Mucosa of descending colon (tissue), 3 donors: ENCODE results near the gene PIK3AP1. TPM values are rescaled to one million over a fixed set of nuclear protein-coding genes. Genes with fewer than 3 reads are reported as not detected.
"Not testable (repeated sequence)": the region's sequence is repeated elsewhere in the genome, so short reads cannot be mapped to it uniquely, and the experiment has no call there.

Experiments
- ATAC-seq: fragments of 200-7000 bp; cut with Tn5 transposase; one replicate; pipeline ENCODE4 v1.9.1; 2020; ENCODE audit warnings: mild to moderate bottlenecking, moderate library complexity
- DNase-seq, 3 donors: peaks; one replicate each; pipeline ENCODE4 v3.0.0-alpha.2; 2020
- H3K36me3 ChIP-seq: fragments of 200-600 bp; one replicate; pipeline ENCODE4 v1.8.0; 2021; ENCODE audit warnings: low read depth, mild to moderate bottlenecking
- H3K4me1 ChIP-seq: fragments of 200-600 bp; one replicate; pipeline ENCODE4 v1.8.0; 2021; ENCODE audit warnings: low read depth, mild to moderate bottlenecking
- H3K4me3 ChIP-seq: fragments of 200-600 bp; one replicate; pipeline ENCODE4 v1.8.0; 2021; ENCODE audit warnings: mild to moderate bottlenecking
- H3K9me3 ChIP-seq: fragments of 200-600 bp; one replicate; pipeline ENCODE4 v1.8.0; 2021; ENCODE audit warnings: mild to moderate bottlenecking
- CTCF ChIP-seq: fragments of 200-600 bp; IDR thresholded peaks from one replicate; pipeline ENCODE4 v1.8.0; 2022; ENCODE audit warnings: antibody characterized with exemption, mild to moderate bottlenecking
- intact Hi-C, 2 donors: fragments of 100-400 bp; cut with DNase I in 1 of 2; cut with micrococcal nuclease in 1 of 2; formaldehyde crosslinking; loops; one replicate each; pipeline versions ENCODE4 v1.11.0 to v1.11.1; 2022; cut with DNase I, micrococcal nuclease
- total RNA-seq, 3 donors: library from RNA; stranded (reverse); fragmentation: NEBNext Ultra II Directional in 2 of 3; extraction: Animal tissue kit (Norgen Biotek cat#: 25700) in 2 of 3; gene quantifications; one replicate each; pipeline versions ENCODE4 v1.2.1 to v1.2.4, GENCODE V29; 2021 to 2023
- donor health status: DM: no; HTN: no; CAD: no; lungs with moderate emphysema.
- donor health status: DM: no; HTN: no; CAD: no.
- donor health status: DM: no; HTN: yes; CAD: no.

Gene PIK3AP1
- total RNA-seq, 3 donors from 2014 or later, result 10.4 to 19.8 (median 13.2) TPM

- intact Hi-C loops, result no loop called here
- Histone ChIP-seq H3K4me3 (no peak overlapping the region), H3K9me3 (no peaks in the 10 kb centered on the region), H3K36me3 (no peaks in the 10 kb centered on the region), H3K4me1 (no peaks in the 10 kb centered on the region)
- no peak for DNase-seq
- no peak for TF ChIP-seq CTCF
- no peak for ATAC-seq
Observed at GRCh38 chr10:96740141-96740540, 19.8 kb upstream of the PIK3AP1 start.

GRCh38 chr10:96737307-96737902 is 17.1 kb upstream of the PIK3AP1 start:
- H3K4me3 ChIP-seq, intact Hi-C loops, H3K36me3 ChIP-seq, H3K9me3 ChIP-seq, H3K4me1 ChIP-seq, DNase-seq: not testable (repeated sequence)
- ATAC-seq, result peak; percentile 57

- no peak for TF ChIP-seq CTCF
- Histone ChIP-seq H3K9me3 (no peaks in the 10 kb centered on the region), H3K4me1 (peaks cover 8% of the 10 kb centered on the region), H3K36me3 (no peaks in the 10 kb centered on the region), H3K4me3 (no peak overlapping the region)
- intact Hi-C loops, result no loop called here
- DNase-seq (no peak), ATAC-seq (no peak)
Observed at GRCh38 chr10:96724621-96725020, 4.3 kb upstream of the PIK3AP1 start.

GRCh38 chr10:96721207-96721572 is 876 bp upstream of the PIK3AP1 start:
- no peak for ATAC-seq
- TF ChIP-seq CTCF, result no peak
- no peaks in the 10 kb centered on the region for H3K9me3 ChIP-seq
- intact Hi-C loops, result no loop called here
- no peak overlapping the region for H3K4me3 ChIP-seq
- H3K4me1 ChIP-seq, result peaks cover 13% of the 10 kb centered on the region
- H3K36me3 ChIP-seq, result no peaks in the 10 kb centered on the region
- DNase-seq, result no peak

- Histone ChIP-seq H3K4me3 (peak overlapping the region; percentile 38), H3K36me3 (no peaks in the 10 kb centered on the region), H3K4me1 (peaks cover 13% of the 10 kb centered on the region), H3K9me3 (no peaks in the 10 kb centered on the region)
- intact Hi-C loops, result no loop called here
- no peak for TF ChIP-seq CTCF
- ATAC-seq (peak; percentile 76), DNase-seq (peak; percentile 84 to 86 (median 86))
Observed at GRCh38 chr10:96719850-96720421, 378 bp downstream of the PIK3AP1 start.

- H3K9me3 ChIP-seq, result no peaks in the 10 kb centered on the region
- no peak for DNase-seq
- H3K4me1 ChIP-seq, result peaks cover 16% of the 10 kb centered on the region
- no peak for TF ChIP-seq CTCF
- H3K36me3 ChIP-seq, result no peaks in the 10 kb centered on the region
- intact Hi-C loops, result no loop called here
- no peak for ATAC-seq
- no peak overlapping the region for H3K4me3 ChIP-seq
Observed at GRCh38 chr10:96719200-96719599, 1.1 kb downstream of the PIK3AP1 start.
